Astrocyte of the cerebellum (primary cell): ENCODE measurements around the gene SEPTIN2.

Source experiments
- DNase-seq: peaks from one replicate; pipeline ENCODE4 v3.0.0-alpha.2; 2011; ENCODE audit warnings: low read depth
- H3K4me3 ChIP-seq: 2 replicates; pipeline ENCODE4 v1.5.1; 2011; ENCODE audit warnings: mild to moderate bottlenecking, low read depth, low read length, moderate library complexity
- in situ Hi-C: cut with HindIII; loops from 2 replicates; pipeline ENCODE4 v1.10.0; 2017; ENCODE audit warnings: low sequenced_read_pairs
- TF ChIP-seq, protein P1 (sequence below): IDR thresholded peaks from 2 replicates; pipeline ENCODE4 v1.5.1; 2012; ENCODE audit warnings: low read length, low read depth, moderate library complexity, mild to moderate bottlenecking; ENCODE audit errors: missing control alignments

SEPTIN2 gene

DNA sequence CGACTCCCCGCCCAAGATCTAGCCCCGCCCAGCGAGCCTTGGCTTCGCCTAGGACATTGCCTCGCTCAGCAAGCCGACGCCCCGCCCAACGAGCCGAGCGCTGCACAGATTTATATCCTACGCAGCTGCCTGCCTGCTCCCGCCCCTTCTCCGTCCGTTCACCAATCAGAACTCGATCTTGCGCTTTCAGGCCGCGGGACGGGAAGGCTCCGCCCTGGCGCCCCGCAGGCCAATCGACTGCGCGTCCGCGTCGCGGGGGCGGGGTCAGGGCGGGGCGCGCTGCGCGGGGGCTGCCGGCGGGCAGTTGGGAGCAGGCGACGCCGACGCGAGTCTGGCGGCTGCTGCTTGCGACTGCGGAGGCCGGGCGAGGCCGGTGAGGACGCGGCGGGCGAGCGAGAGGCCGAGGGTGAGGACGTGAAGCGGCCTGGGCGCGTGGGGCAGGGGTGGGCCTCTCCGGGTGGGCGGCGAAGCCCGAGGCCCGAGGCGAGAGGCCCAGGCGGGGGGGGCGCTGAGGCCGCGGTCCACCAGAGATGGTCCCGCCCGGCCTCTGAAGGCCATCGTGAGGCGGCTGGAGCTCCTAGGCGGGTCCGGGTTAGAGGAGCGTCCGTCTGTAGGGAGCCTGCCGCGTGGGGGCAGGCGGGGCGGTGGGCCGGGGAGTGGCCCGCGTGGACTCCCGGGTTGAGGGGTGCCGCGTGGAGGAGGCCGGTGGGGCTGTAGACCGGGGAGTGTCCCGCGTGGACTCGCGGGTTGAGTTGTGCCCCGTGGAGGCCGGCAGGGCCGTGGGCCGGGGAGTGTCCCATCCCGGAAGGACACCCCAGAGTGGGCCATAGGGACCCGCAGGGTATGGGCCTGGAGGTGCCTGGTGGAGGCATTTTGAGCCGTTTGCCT lies 40.5 kb downstream of the SEPTIN2 start, which contains the start of gene FARP2:
FARP2 (plus strand) TSS at position 303 of the 888 bp plus-strand sequence. CDS start 16,823 bp downstream, outside the sequence.
- in situ Hi-C loops: no loop called here

GRCh38 chr2:241356871-241357260 lies 41.1 kb downstream of the SEPTIN2 start:
- in situ Hi-C loops: no loop called here
- no peak for DNase-seq
- TF ChIP-seq, protein P1, sequence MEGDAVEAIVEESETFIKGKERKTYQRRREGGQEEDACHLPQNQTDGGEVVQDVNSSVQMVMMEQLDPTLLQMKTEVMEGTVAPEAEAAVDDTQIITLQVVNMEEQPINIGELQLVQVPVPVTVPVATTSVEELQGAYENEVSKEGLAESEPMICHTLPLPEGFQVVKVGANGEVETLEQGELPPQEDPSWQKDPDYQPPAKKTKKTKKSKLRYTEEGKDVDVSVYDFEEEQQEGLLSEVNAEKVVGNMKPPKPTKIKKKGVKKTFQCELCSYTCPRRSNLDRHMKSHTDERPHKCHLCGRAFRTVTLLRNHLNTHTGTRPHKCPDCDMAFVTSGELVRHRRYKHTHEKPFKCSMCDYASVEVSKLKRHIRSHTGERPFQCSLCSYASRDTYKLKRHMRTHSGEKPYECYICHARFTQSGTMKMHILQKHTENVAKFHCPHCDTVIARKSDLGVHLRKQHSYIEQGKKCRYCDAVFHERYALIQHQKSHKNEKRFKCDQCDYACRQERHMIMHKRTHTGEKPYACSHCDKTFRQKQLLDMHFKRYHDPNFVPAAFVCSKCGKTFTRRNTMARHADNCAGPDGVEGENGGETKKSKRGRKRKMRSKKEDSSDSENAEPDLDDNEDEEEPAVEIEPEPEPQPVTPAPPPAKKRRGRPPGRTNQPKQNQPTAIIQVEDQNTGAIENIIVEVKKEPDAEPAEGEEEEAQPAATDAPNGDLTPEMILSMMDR: no peak
- H3K4me3 ChIP-seq: peak overlapping the region; percentile 81

More for the DNA sequence above, 40.5 kb downstream of the SEPTIN2 start, which contains the start of gene FARP2:
- peak within 1 kb of the TSS; percentile 81 for H3K4me3 ChIP-seq
- peak; percentile 97 for DNase-seq
- TF ChIP-seq, protein P1: no peak

- TF ChIP-seq, protein P1: no peak
- no peak for DNase-seq
- in situ Hi-C loops: no loop called here
- peak overlapping the region; percentile 81 for H3K4me3 ChIP-seq
These were observed 41.8 kb downstream of the SEPTIN2 start for GRCh38 chr2:241357531-241357930.

- H3K4me3 ChIP-seq: no peak overlapping the region
- TF ChIP-seq, protein P1: no peak
- DNase-seq: no peak
- in situ Hi-C loops: no loop called here
These were observed 42.7 kb downstream of the SEPTIN2 start for GRCh38 chr2:241358470-241358869.

DNA sequence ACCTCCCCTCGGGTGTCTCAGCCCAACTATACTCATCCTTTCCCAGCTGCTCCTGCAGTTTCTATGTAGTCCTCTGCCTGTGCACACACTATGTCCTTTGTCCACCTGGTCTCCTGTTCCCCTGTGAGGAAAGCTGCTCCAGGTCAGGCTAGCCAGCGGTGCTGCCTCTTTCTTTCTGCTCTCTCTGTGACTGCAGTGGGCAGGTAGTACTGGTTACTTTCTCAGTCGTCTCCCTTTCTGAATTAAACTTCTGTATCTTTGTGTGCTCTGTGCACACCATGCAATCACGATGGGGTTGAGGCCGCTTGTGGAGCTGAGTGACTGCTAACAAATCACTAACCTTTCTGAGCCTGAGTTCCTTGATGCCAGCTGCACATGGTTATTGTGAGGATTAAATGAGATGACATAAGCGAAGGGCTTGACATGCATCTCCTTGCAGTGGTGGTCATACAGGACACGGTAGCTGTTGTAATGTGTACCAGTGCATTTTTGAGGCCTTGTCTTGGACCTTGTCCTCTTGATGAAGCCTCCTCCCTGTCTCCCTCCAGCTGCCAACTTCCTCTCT lies 43.8 kb downstream of the SEPTIN2 start:
- no peak for DNase-seq
- in situ Hi-C loops: loop anchor here (10.0 kb wide), 1 partner anchor 115 kb away; no protein-coding TSS in a partner anchor
- TF ChIP-seq, protein P1: no peak
- no peak overlapping the region for H3K4me3 ChIP-seq

DNA sequence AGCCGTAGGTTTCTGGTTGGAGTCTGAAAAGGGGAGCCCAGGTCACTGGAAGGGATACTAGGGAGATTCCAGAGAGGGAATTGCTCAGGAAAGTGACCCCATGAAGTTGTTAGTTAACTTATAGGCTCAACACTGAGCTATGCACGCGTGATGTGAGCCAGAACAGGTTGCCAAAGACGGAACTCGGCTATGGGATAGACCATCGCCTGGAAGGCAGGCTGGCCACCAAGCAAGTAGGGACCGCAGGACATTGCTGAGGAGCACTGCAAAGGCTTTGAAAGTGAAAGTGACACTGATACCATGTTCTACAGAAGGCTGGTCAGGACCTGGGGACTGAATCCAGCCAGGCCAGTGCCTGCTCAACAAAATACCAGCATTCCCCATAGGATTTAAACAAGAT lies 47.7 kb downstream of the SEPTIN2 start:
- no peak for DNase-seq
- in situ Hi-C loops: loop anchor here (10.0 kb wide), 1 partner anchor 111 kb away; no protein-coding TSS in a partner anchor
- TF ChIP-seq, protein P1: no peak
- no peak overlapping the region for H3K4me3 ChIP-seq
